H1 (cell line): ENCODE data around the gene TMCC1. TPM values are rescaled to one million over a fixed set of nuclear protein-coding genes. Genes with fewer than 3 reads are reported as not detected.

Experiments used
- CTCF ChIA-PET: fragments of 300-600 bp; sonication (Branson Sonifier 250); formaldehyde crosslinking; loops from one replicate; lab custom pipeline; 2021; ENCODE audit not compliant: partially characterized antibody; lab: Charles Lee
- POLR2A ChIA-PET: fragments of 300-600 bp; sonication (Branson Sonifier 250); formaldehyde crosslinking; loops from one replicate; lab custom pipeline; 2021; ENCODE audit warnings: inconsistent platforms; ENCODE audit not compliant: partially characterized antibody; lab: Charles Lee
- DNase-seq, 2 experiments: peaks; one replicate each; pipeline versions ENCODE4 v3.0.0 to v3.0.0-alpha.2; 2010 to 2022; ENCODE audit warnings: low spot score in 2 of 2, low read depth in 1 of 2, mixed read lengths in 1 of 2
- FAIRE-seq: peaks from 2 replicates; lab custom pipeline; 2011; peaks lifted over from hg19 to GRCh38; lab: Jason Lieb, UNC
- H2AFZ ChIP-seq: 2 replicates; pipeline ENCODE4 v1.8.1; 2012; ENCODE audit warnings: low read length, inconsistent platforms
- H2AK5ac ChIP-seq: 2 replicates; pipeline ENCODE4 v1.6.1; 2013; ENCODE audit warnings: low read depth, low read length
- H2BK120ac ChIP-seq: replicated peaks from 2 replicates; pipeline ENCODE3; 2013; ENCODE audit warnings: low read depth, low read length, inconsistent platforms
- H2BK12ac ChIP-seq: 2 replicates; pipeline ENCODE4 v1.6.1; 2013; ENCODE audit warnings: low read depth, low read length
- H2BK15ac ChIP-seq: 2 replicates; pipeline ENCODE4 v1.6.1; 2013; ENCODE audit warnings: low read length
- H2BK20ac ChIP-seq: 2 replicates; pipeline ENCODE4 v1.6.1; 2013; ENCODE audit warnings: low read length
- H2BK5ac ChIP-seq: 2 replicates; pipeline ENCODE4 v1.6.1; 2013; ENCODE audit warnings: low read depth, low read length
- H3K14ac ChIP-seq: 2 replicates; pipeline ENCODE4 v1.6.1; 2013; ENCODE audit warnings: inconsistent platforms; ENCODE audit not compliant: insufficient read length
- H3K18ac ChIP-seq: 2 replicates; pipeline ENCODE4 v1.6.1; 2013; ENCODE audit warnings: low read length; ENCODE audit errors: extremely low read depth
- H3K23ac ChIP-seq: 2 replicates; pipeline ENCODE4 v1.6.1; 2013; ENCODE audit warnings: inconsistent platforms; ENCODE audit not compliant: insufficient read length
- H3K23me2 ChIP-seq: 2 replicates; pipeline ENCODE4 v1.6.1; 2013; ENCODE audit warnings: low read depth, low read length
- H3K27ac ChIP-seq: 2 replicates; pipeline ENCODE4 v1.6.1; 2011; ENCODE audit warnings: low read depth, low read length, inconsistent platforms
- H3K27me3 ChIP-seq, 4 experiments: replicated peaks in 1 of 4; 1 replicate in 1 of 4; 2 replicates in 3 of 4; pipeline versions ENCODE4 v1.6.1 to v1.8.1; 2011 to 2013; ENCODE audit warnings: low read length in 3 of 4, mild to moderate bottlenecking in 3 of 4, inconsistent platforms in 2 of 4, mixed read lengths in 2 of 4, moderate library complexity in 1 of 4; ENCODE audit not compliant: control insufficient read depth in 3 of 4, insufficient read depth in 3 of 4; ENCODE audit errors: extremely low read depth in 1 of 4
- H3K36me3 ChIP-seq, 4 experiments: 2 replicates each; pipeline versions ENCODE4 v1.6.1 to v1.8.1; 2011 to 2013; ENCODE audit warnings: mild to moderate bottlenecking in 4 of 4, low read length in 3 of 4, moderate library complexity in 2 of 4, control low read depth in 1 of 4, inconsistent platforms in 1 of 4; ENCODE audit not compliant: insufficient read depth in 4 of 4, control insufficient read depth in 2 of 4
- H3K4ac ChIP-seq: replicated peaks from 2 replicates; pipeline ENCODE3; 2013; ENCODE audit warnings: low read length, low read depth, mixed read lengths, inconsistent platforms; ENCODE audit not compliant: insufficient read length
- H3K4me1 ChIP-seq, 4 experiments: replicated peaks in 1 of 4; 1 replicate in 1 of 4; 2 replicates in 3 of 4; pipeline versions ENCODE4 v1.6.1 to v1.8.1; 2011 to 2013; ENCODE audit warnings: low read length in 3 of 4, inconsistent platforms in 2 of 4, mixed read lengths in 1 of 4; ENCODE audit not compliant: insufficient read depth in 4 of 4, control insufficient read depth in 3 of 4
- H3K4me2 ChIP-seq, 2 experiments: 2 replicates each; pipeline versions ENCODE4 v1.6.1 to v1.8.1; 2011 to 2013; ENCODE audit warnings: low read depth in 2 of 2, low read length in 2 of 2, control low read depth in 1 of 2, inconsistent platforms in 1 of 2, mild to moderate bottlenecking in 1 of 2; ENCODE audit not compliant: insufficient read depth in 1 of 2
- H3K4me3 ChIP-seq, 4 experiments: fragments of 200-600, 300-600 bp in 1 of 4; sonication (generic), shearing (Covaris generic), sonication (Bioruptor Twin) in 1 of 4; 2 replicates each; pipeline versions ENCODE4 v1.5.1 to v1.8.1; 2011 to 2016; ENCODE audit warnings: low read length in 4 of 4, low read depth in 3 of 4, control low read depth in 2 of 4, inconsistent platforms in 2 of 4, mild to moderate bottlenecking in 2 of 4, mixed read lengths in 1 of 4, moderate library complexity in 1 of 4; ENCODE audit not compliant: insufficient read depth in 2 of 4; ENCODE audit errors: extremely low read depth in 1 of 4
- H3K56ac ChIP-seq: replicated peaks from 2 replicates; pipeline ENCODE3; 2013; ENCODE audit warnings: low read depth, mild to moderate bottlenecking, mixed read lengths, low read length, inconsistent platforms; ENCODE audit not compliant: insufficient read length
- H3K79me1 ChIP-seq: 2 replicates; pipeline ENCODE4 v1.6.1; 2013; ENCODE audit warnings: low read depth, low read length, control low read depth
- H3K79me2 ChIP-seq, 2 experiments: 2 replicates each; pipeline versions ENCODE4 v1.6.1 to v1.8.1; 2012 to 2013; ENCODE audit warnings: low read length in 2 of 2, mild to moderate bottlenecking in 2 of 2, inconsistent platforms in 1 of 2; ENCODE audit not compliant: insufficient read depth in 2 of 2, control insufficient read depth in 1 of 2
- H3K9ac ChIP-seq, 4 experiments: replicated peaks in 1 of 4; 1 replicate in 1 of 4; 2 replicates in 3 of 4; pipeline versions ENCODE4 v1.6.1 to v1.8.1; 2011 to 2013; ENCODE audit warnings: low read depth in 3 of 4, low read length in 3 of 4, control low read depth in 2 of 4, mild to moderate bottlenecking in 2 of 4, moderate library complexity in 2 of 4, inconsistent platforms in 1 of 4; ENCODE audit errors: extremely low read depth in 1 of 4
- H3K9me3 ChIP-seq, 2 experiments: 2 replicates each; pipeline versions ENCODE4 v1.6.1 to v1.8.1; 2012 to 2013; ENCODE audit warnings: mild to moderate bottlenecking in 2 of 2, moderate library complexity in 2 of 2, control low read depth in 1 of 2, inconsistent platforms in 1 of 2, low read depth in 1 of 2, low read length in 1 of 2, mixed read lengths in 1 of 2; ENCODE audit not compliant: insufficient read depth in 2 of 2
- H4K20me1 ChIP-seq, 2 experiments: replicated peaks in 1 of 2; 2 replicates each; pipeline versions ENCODE3 to v1.8.1; 2011 to 2013; ENCODE audit warnings: inconsistent platforms in 2 of 2, low read length in 2 of 2, mild to moderate bottlenecking in 1 of 2; ENCODE audit not compliant: insufficient read depth in 2 of 2, control insufficient read depth in 1 of 2
- H4K5ac ChIP-seq: 2 replicates; pipeline ENCODE4 v1.6.1; 2013; ENCODE audit warnings: low read length, low read depth, mixed read lengths, inconsistent platforms; ENCODE audit not compliant: insufficient read length
- H4K8ac ChIP-seq: 2 replicates; pipeline ENCODE4 v1.8.0; 2013; ENCODE audit warnings: mild to moderate bottlenecking, moderate library complexity, low read length, inconsistent platforms; ENCODE audit not compliant: insufficient read depth; ENCODE audit errors: extremely low read depth
- H4K91ac ChIP-seq: replicated peaks from 2 replicates; pipeline ENCODE3; 2013; ENCODE audit warnings: low read length, mixed read lengths, inconsistent platforms; ENCODE audit not compliant: insufficient read length
- BACH1 ChIP-seq: IDR thresholded peaks from 2 replicates; pipeline ENCODE4 v1.6.1; 2012; ENCODE audit warnings: low read length, improper control_type of control experiment
- BRCA1 ChIP-seq: IDR thresholded peaks from 2 replicates; pipeline ENCODE4 v1.6.1; 2012; ENCODE audit warnings: low read depth, low read length, improper control_type of control experiment
- KDM1A ChIP-seq: fragments of 200-600, 300-600 bp; sonication (generic); IDR thresholded peaks from 2 replicates; pipeline ENCODE4 v1.7.1; 2016; ENCODE audit warnings: mild to moderate bottlenecking, low read length, borderline replicate concordance
- NRF1 ChIP-seq: IDR thresholded peaks from 2 replicates; pipeline ENCODE4 v1.6.1; 2011; ENCODE audit warnings: mild to moderate bottlenecking, low read depth, low read length, improper control_type of control experiment
- POU5F1 ChIP-seq: IDR thresholded peaks from 2 replicates; pipeline ENCODE4 v1.6.1; 2011; ENCODE audit warnings: low read depth, mild to moderate bottlenecking, low read length, moderate library complexity
- SP4 ChIP-seq: IDR thresholded peaks from 2 replicates; pipeline ENCODE4 v1.6.1; 2012; ENCODE audit warnings: low read length, inconsistent platforms
- SUZ12 ChIP-seq: fragments of 200-600 bp; sonication (generic); IDR thresholded peaks from 2 replicates; pipeline ENCODE4 v1.6.1; 2012; ENCODE audit warnings: mild to moderate bottlenecking, inconsistent platforms, low read length, moderate library complexity, mixed read lengths
- WGBS, 2 experiments: shearing (Covaris generic) in 1 of 2; methylation state at CpG; one replicate each; pipeline versions ENCODE4 v1.1.6 to v1.1.7; 2013 to 2015; ENCODE audit warnings: low lambda C conversion rate in 2 of 2, mixed read lengths in 2 of 2, inconsistent platforms in 1 of 2, low coverage in 1 of 2, missing lambda C conversion rate in 1 of 2; ENCODE audit not compliant: insufficient replicate concordance in 2 of 2, insufficient coverage in 1 of 2, insufficient read length in 1 of 2; ENCODE audit errors: extremely low coverage in 1 of 2, missing lambda C conversion rate in 1 of 2; 5-methylcytosine and 5-hydroxymethylcytosine counted together
- polyA plus RNA-seq, 7 experiments: library from polyadenylated mRNA; depleted of rRNA in 3 of 7; stranded (reverse) in 5 of 7; unstranded in 2 of 7; fragments of >200 nt in 5 of 7; fragments of 200-250 nt in 2 of 7; gene quantifications; 1 replicate in 5 of 7; 2 replicates in 1 of 7; 4 replicates in 1 of 7; pipeline versions ENCODE4 v1.2.1 to v1.2.3, GENCODE V29; 2011 to 2013; ENCODE audit warnings: missing spikeins in 2 of 7, mixed read lengths in 2 of 7
- total RNA-seq: library from RNA; stranded (reverse); fragmentation: NEBNext Ultra II Directional; extraction: Animal tissue kit (Norgen Biotek cat#: 25700); gene quantifications from 2 replicates; pipeline ENCODE4 v1.2.1, GENCODE V29; 2021

TMCC1 gene
- total and polyA plus RNA-seq, 2 of the 8 experiments (the other 6 are each of a cell fraction or from before 2014, with no cell fraction given): 10.4 to 27.1 TPM

DNA sequence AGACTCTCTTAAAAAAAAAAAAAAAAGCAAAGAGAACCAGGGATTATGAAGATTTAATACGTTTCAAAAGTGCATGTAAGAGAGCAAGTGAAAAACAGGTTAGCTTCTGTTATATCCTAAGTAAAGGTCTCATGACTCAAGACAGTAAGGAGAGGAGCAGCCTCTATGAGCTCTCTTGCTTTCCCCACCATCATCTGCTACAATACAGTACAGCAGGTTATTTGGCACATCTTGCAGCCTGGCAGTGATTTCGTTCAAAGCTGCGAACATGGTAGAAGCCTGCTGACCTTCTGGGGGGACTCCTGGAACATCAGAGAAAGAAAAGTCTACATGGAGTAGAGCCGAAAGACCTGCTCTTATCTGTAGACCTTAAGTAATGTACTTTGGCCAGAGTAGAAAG is 157.9 kb downstream of the TMCC1 start:
- no peaks in the 10 kb centered on the region for H3K36me3 ChIP-seq
- H2BK120ac ChIP-seq: no peak overlapping the region
- H4K91ac ChIP-seq: no peak overlapping the region
- H3K4me3 ChIP-seq: no peak overlapping the region
- CTCF ChIA-PET: interaction anchor here (0.8 to 2.1 kb wide), 4 partner anchors 10 to 86 kb away, joined by 3 to 4 read pairs (median 4); no protein-coding TSS in a partner anchor
- POLR2A ChIA-PET: interaction anchor here (0.6 kb wide), 1 partner anchor 137 kb away, joined by 6 read pairs; no protein-coding TSS in a partner anchor
- 85% methylated on average over 4 of the region's 4 CpGs; no CpG with 5 or more reads in 1 of the 2 experiments for WGBS, 2 experiments
- H4K8ac ChIP-seq: no peak overlapping the region
- 0 out of 4 replicates have a peak, but pooled peaks cover 0 to 3% of the 10 kb centered on the region in 2 experiments for H3K79me2 ChIP-seq
- H3K9ac ChIP-seq: no peak overlapping the region
- no peak overlapping the region for H2AK5ac ChIP-seq
- H3K4ac ChIP-seq: no peak overlapping the region
- no peak for DNase-seq
- H2BK20ac ChIP-seq: no peak overlapping the region
- no peak for TF ChIP-seq NRF1
- TF ChIP-seq BRCA1: no peak
- no peak for TF ChIP-seq POU5F1
- no peak for TF ChIP-seq SUZ12
- TF ChIP-seq KDM1A: no peak
- TF ChIP-seq SP4: no peak
- no peak for TF ChIP-seq BACH1
- H3K27me3 ChIP-seq: no peaks in the 10 kb centered on the region
- no peak overlapping the region for H2AFZ ChIP-seq
- H4K5ac ChIP-seq: no peak overlapping the region
- no peaks in the 10 kb centered on the region; the same call in 1 of the 2 replicates for H3K79me1 ChIP-seq
- no peaks in the 10 kb centered on the region for H4K20me1 ChIP-seq
- no peak overlapping the region for H2BK15ac ChIP-seq
- no peak overlapping the region for H3K14ac ChIP-seq
- H3K56ac ChIP-seq: no peak overlapping the region
- no peak overlapping the region for H3K4me2 ChIP-seq
- no peak overlapping the region for H2BK12ac ChIP-seq
- peaks cover 0 to 8% (median 3%) of the 10 kb centered on the region in 4 experiments; a peak in 4 of 7 replicates for H3K4me1 ChIP-seq
- H3K27ac ChIP-seq: no peak overlapping the region
- no peaks in the 10 kb centered on the region for H3K9me3 ChIP-seq
- H2BK5ac ChIP-seq: no peak overlapping the region
- H3K23me2 ChIP-seq: no peaks in the 10 kb centered on the region
- no peak overlapping the region for H3K23ac ChIP-seq
- H3K18ac ChIP-seq: no peak overlapping the region
- FAIRE-seq: no peak
